ENCODE results near the gene TTC7B. TPM values are rescaled to one million over a fixed set of nuclear protein-coding genes. Genes with fewer than 3 reads are reported as not detected.

The TTC7B gene
- total and polyA plus RNA-seq, 10 of the 15 experiments (the other 5 are each of a cell fraction or from before 2014, with no cell fraction given), result under 0.01 to 1.1 (median 0.26) TPM; not detected in 2

GRCh38 chr14:90557516-90557915 lies 258.7 kb downstream of the TTC7B start:
- in situ Hi-C loops (cut with MboI) (no loop called here), intact Hi-C loops (cut with micrococcal nuclease; ENCODE audit: unreplicated experiment) (no loop called here)
- H3K9me3 ChIP-seq (replicated peaks; ENCODE audit: control insufficient read depth, insufficient read depth, low read length), result no peaks in the 10 kb centered on the region
- H3K4me1 ChIP-seq (ENCODE audit: control insufficient read depth, insufficient read depth, low read length), result no peaks in the 10 kb centered on the region
- no peaks in the 10 kb centered on the region for H4K20me1 ChIP-seq (ENCODE audit: control insufficient read depth, insufficient read depth)
- H3K79me2 ChIP-seq (ENCODE audit: control insufficient read depth, insufficient read depth, low read length), result no peaks in the 10 kb centered on the region
- H3K9ac ChIP-seq (ENCODE audit: control insufficient read depth, insufficient read depth, low read length), result no peak overlapping the region
- no peak overlapping the region for H3K4me2 ChIP-seq (ENCODE audit: control insufficient read depth, insufficient read depth)
- no peak overlapping the region for H3K27ac ChIP-seq (ENCODE audit: control insufficient read depth, insufficient read depth)
- no peaks in the 10 kb centered on the region for H3K36me3 ChIP-seq (ENCODE audit: control insufficient read depth in 2 of 2, insufficient read depth in 2 of 2, low read length in 1 of 2)
- H3K4me3 ChIP-seq, result no peak overlapping the region
- H2AFZ ChIP-seq (ENCODE audit: control insufficient read depth, low read depth, low read length), result no peak overlapping the region
- H3K27me3 ChIP-seq (replicated peaks in 1 of 2; ENCODE audit: control insufficient read depth in 2 of 2, insufficient read depth in 2 of 2, low read length in 1 of 2), result peaks cover 1 to 3% of the 10 kb centered on the region in 2 experiments; a peak in 3 of 4 replicates
- ATAC-seq (no peak), FAIRE-seq (no peak), DNase-seq (ENCODE audit: low read depth, low spot score) (no peak)
- ChIA-PET POLR2A (no interaction called here), CTCF (no interaction called here), SMC1A (ENCODE audit: uncharacterized antibody, unreplicated experiment) (no interaction called here), RAD21 (ENCODE audit: unreplicated experiment) (no interaction called here)
- WGBS (ENCODE audit: insufficient coverage, insufficient replicate concordance, low lambda C conversion rate, missing lambda C conversion rate), result 20% methylated on average over 7 of the region's 7 CpGs
- no TSS peak for BruUV-seq (replicated peaks)
- TF ChIP-seq, protein P1, sequence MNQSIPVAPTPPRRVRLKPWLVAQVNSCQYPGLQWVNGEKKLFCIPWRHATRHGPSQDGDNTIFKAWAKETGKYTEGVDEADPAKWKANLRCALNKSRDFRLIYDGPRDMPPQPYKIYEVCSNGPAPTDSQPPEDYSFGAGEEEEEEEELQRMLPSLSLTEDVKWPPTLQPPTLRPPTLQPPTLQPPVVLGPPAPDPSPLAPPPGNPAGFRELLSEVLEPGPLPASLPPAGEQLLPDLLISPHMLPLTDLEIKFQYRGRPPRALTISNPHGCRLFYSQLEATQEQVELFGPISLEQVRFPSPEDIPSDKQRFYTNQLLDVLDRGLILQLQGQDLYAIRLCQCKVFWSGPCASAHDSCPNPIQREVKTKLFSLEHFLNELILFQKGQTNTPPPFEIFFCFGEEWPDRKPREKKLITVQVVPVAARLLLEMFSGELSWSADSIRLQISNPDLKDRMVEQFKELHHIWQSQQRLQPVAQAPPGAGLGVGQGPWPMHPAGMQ (IDR thresholded peaks at IDR 0.05; ENCODE audit: borderline replicate concordance), result no peak
- no peak for TF ChIP-seq SKIL (IDR thresholded peaks at IDR 0.05; ENCODE audit: low read depth, poor library complexity, severe bottlenecking)
- no peak for TF ChIP-seq POLR2A (IDR thresholded peaks at IDR 0.05; ENCODE audit: low read depth, low read length)
- TF ChIP-seq NFIC (IDR thresholded peaks at IDR 0.05; ENCODE audit: low read depth, low read length), result no peak
- TF ChIP-seq CUX1 (IDR thresholded peaks at IDR 0.05; ENCODE audit: insufficient replicate concordance, low read depth, low read length), result no peak
- TF ChIP-seq BCL3 (IDR thresholded peaks at IDR 0.05; ENCODE audit: borderline replicate concordance, insufficient read depth, low read depth, low read length, poor library complexity, severe bottlenecking), result no peak
- no peak for TF ChIP-seq RFX5 (IDR thresholded peaks at IDR 0.05; ENCODE audit: low read depth, low read length)
- no peak for TF ChIP-seq ETV6 (conservative IDR thresholded peaks at IDR 0.05 in 1 of 2, IDR thresholded peaks at IDR 0.05 in 1 of 2; ENCODE audit: borderline replicate concordance in 1 of 2, low read depth in 1 of 2)
- TF ChIP-seq GABPA (IDR thresholded peaks at IDR 0.05; ENCODE audit: low read depth), result no peak
- TF ChIP-seq NRF1 (conservative IDR thresholded peaks at IDR 0.05; ENCODE audit: low read depth, low read length), result no peak
- TF ChIP-seq KDM1A (IDR thresholded peaks at IDR 0.05; ENCODE audit: borderline replicate concordance), result no peak
- TF ChIP-seq NKRF (conservative IDR thresholded peaks at IDR 0.05), result no peak
